SK-N-SH treated with all-trans-retinoic acid at 6 μM for 48 hours (cell line): ENCODE data around the gene ATP6V1F.

Experiments used
- ATAC-seq: fragments of 200-7000 bp; cut with Tn5 transposase; 3 replicates; pipeline ENCODE4 v1.9.1; 2020; ENCODE audit warnings: mild to moderate bottlenecking, moderate library complexity
- ARNTL ChIP-seq: fragments of 450-650 bp; formaldehyde crosslinking; IDR thresholded peaks from 2 replicates; pipeline ENCODE4 v1.5.0; 2020; ENCODE audit warnings: low read depth, mild to moderate bottlenecking, moderate library complexity, borderline replicate concordance
- BACH2 ChIP-seq: fragments of 250-450 bp; sonication (Bioruptor Pico); IDR thresholded peaks from 2 replicates; pipeline ENCODE4 v1.9.0; 2021; ENCODE audit warnings: mild to moderate bottlenecking, borderline replicate concordance
- CREB5 ChIP-seq: fragments of 250-450 bp; sonication (Bioruptor Pico); IDR thresholded peaks from 2 replicates; pipeline ENCODE4 v1.5.1; 2020; ENCODE audit warnings: low read depth, mild to moderate bottlenecking, moderate library complexity
- CSDC2 ChIP-seq: fragments of 250-450 bp; sonication (Bioruptor Pico); IDR thresholded peaks from 2 replicates; pipeline ENCODE4 v1.5.0; 2020; ENCODE audit warnings: mild to moderate bottlenecking, moderate library complexity
- CSRNP3 ChIP-seq: fragments of 250-450 bp; sonication (Bioruptor Pico); IDR thresholded peaks from 2 replicates; pipeline ENCODE4 v1.5.1; 2021; ENCODE audit warnings: mild to moderate bottlenecking, moderate library complexity
- ESRRG ChIP-seq: fragments of 250-450 bp; sonication (Bioruptor Pico); IDR thresholded peaks from 2 replicates; pipeline ENCODE4 v1.6.1; 2021; ENCODE audit warnings: mild to moderate bottlenecking
- GLIS3 ChIP-seq: fragments of 250-450 bp; sonication (Bioruptor Pico); IDR thresholded peaks from 2 replicates; pipeline ENCODE4 v1.5.0; 2020; ENCODE audit warnings: mild to moderate bottlenecking, moderate library complexity
- ISL1 ChIP-seq: fragments of 250-450 bp; sonication (Bioruptor Pico); IDR thresholded peaks from 2 replicates; pipeline ENCODE4 v2.1.2; 2022; ENCODE audit warnings: mild to moderate bottlenecking, moderate library complexity
- OSR1 ChIP-seq: fragments of 250-450 bp; sonication (Bioruptor Pico); IDR thresholded peaks from 2 replicates; pipeline ENCODE4 v1.8.0; 2022; ENCODE audit warnings: moderate library complexity, mild to moderate bottlenecking, inconsistent platforms
- PATZ1 ChIP-seq: fragments of 250-450 bp; sonication (Bioruptor Pico); IDR thresholded peaks from 2 replicates; pipeline ENCODE4 v1.8.0; 2020; ENCODE audit warnings: mild to moderate bottlenecking, moderate library complexity, borderline replicate concordance
- PPARA ChIP-seq: fragments of 250-450 bp; sonication (Bioruptor Pico); IDR thresholded peaks from 2 replicates; pipeline ENCODE4 v1.5.0; 2020; ENCODE audit warnings: mild to moderate bottlenecking, borderline replicate concordance
- RARB ChIP-seq: fragments of 250-450 bp; sonication (Bioruptor Pico); IDR thresholded peaks from 2 replicates; pipeline ENCODE4 v1.8.0; 2021; ENCODE audit warnings: mild to moderate bottlenecking, moderate library complexity
- SNAI2 ChIP-seq: fragments of 250-450 bp; sonication (Bioruptor Pico); IDR thresholded peaks from 2 replicates; pipeline ENCODE4 v1.5.0; 2020; ENCODE audit warnings: mild to moderate bottlenecking, moderate library complexity
- TCF4 ChIP-seq: fragments of 250-450 bp; sonication (Bioruptor Pico); IDR thresholded peaks from 2 replicates; pipeline ENCODE4 v1.8.0; 2021; ENCODE audit warnings: mild to moderate bottlenecking, moderate library complexity, borderline replicate concordance
- TOX ChIP-seq: fragments of 250-450 bp; sonication (Bioruptor Pico); IDR thresholded peaks from 2 replicates; pipeline ENCODE4 v1.8.0; 2021; ENCODE audit warnings: mild to moderate bottlenecking, moderate library complexity, borderline replicate concordance
- TSHZ2 ChIP-seq: fragments of 250-450 bp; sonication (Bioruptor Pico); IDR thresholded peaks from 2 replicates; pipeline ENCODE4 v1.5.0; 2020; ENCODE audit warnings: mild to moderate bottlenecking, moderate library complexity
- ZC3H10 ChIP-seq: fragments of 250-450 bp; sonication (Bioruptor Pico); IDR thresholded peaks from 2 replicates; pipeline ENCODE4 v1.5.1; 2021; ENCODE audit warnings: mild to moderate bottlenecking, moderate library complexity
- ZFP3 ChIP-seq: fragments of 250-450 bp; sonication (Bioruptor Pico); IDR thresholded peaks from 2 replicates; pipeline ENCODE4 v1.5.0; 2020; ENCODE audit warnings: mild to moderate bottlenecking, moderate library complexity
- ZFP30 ChIP-seq: fragments of 450-650 bp; formaldehyde crosslinking; IDR thresholded peaks from 2 replicates; pipeline ENCODE4 v1.5.0; 2022; ENCODE audit warnings: mild to moderate bottlenecking, moderate library complexity
- ZNF565 ChIP-seq: fragments of 450-650 bp; formaldehyde crosslinking; conservative IDR thresholded peaks from 2 replicates; pipeline ENCODE4 v1.5.0; 2020; ENCODE audit warnings: low read depth, mild to moderate bottlenecking, moderate library complexity
- ZNF70 ChIP-seq: fragments of 450-650 bp; formaldehyde crosslinking; IDR thresholded peaks from 2 replicates; pipeline ENCODE4 v1.5.0; 2020; ENCODE audit warnings: mild to moderate bottlenecking, moderate library complexity
- ZNF8 ChIP-seq: fragments of 450-650 bp; formaldehyde crosslinking; IDR thresholded peaks from 2 replicates; pipeline ENCODE4 v1.5.0; 2020; ENCODE audit warnings: mild to moderate bottlenecking, moderate library complexity

The ATP6V1F gene

GRCh38 chr7:128868624-128869137 is 6.0 kb downstream of the ATP6V1F start (continued):
- TF ChIP-seq CSRNP3 (no peak), BACH2 (CRISPR knock-in tag) (no peak), ZFP3 (no peak), CSDC2 (CRISPR knock-in tag) (no peak), PPARA (CRISPR knock-in tag) (no peak)

GRCh38 chr7:128869138-128869943 is 6.7 kb downstream of the ATP6V1F start:
- TF ChIP-seq CSRNP3 (no peak), ISL1 (CRISPR knock-in tag) (no peak), ZFP30 (CRISPR knock-in tag) (no peak), ZC3H10 (no peak), RARB (CRISPR knock-in tag) (no peak), PPARA (CRISPR knock-in tag) (no peak), ZFP3 (no peak), CSDC2 (CRISPR knock-in tag) (no peak), TOX (CRISPR knock-in tag) (no peak), ZNF565 (CRISPR knock-in tag) (no peak), TCF4 (CRISPR knock-in tag) (no peak), ESRRG (CRISPR knock-in tag) (no peak), ZNF70 (CRISPR knock-in tag) (no peak), TSHZ2 (CRISPR knock-in tag) (no peak), GLIS3 (no peak), OSR1 (CRISPR knock-in tag) (no peak), CREB5 (no peak), BACH2 (CRISPR knock-in tag) (no peak), ARNTL (CRISPR knock-in tag) (no peak), ZNF8 (CRISPR knock-in tag) (no peak)
- peak; percentile 84 for ATAC-seq

- no peak for TF ChIP-seq SNAI2
- no peak for ATAC-seq
These were observed 7.3 kb downstream of the ATP6V1F start for GRCh38 chr7:128869944-128870285.

- ATAC-seq: no peak
- no peak for TF ChIP-seq ESRRG (CRISPR knock-in tag)
- TF ChIP-seq PATZ1 (CRISPR knock-in tag): no peak
These were observed 8.4 kb downstream of the ATP6V1F start for GRCh38 chr7:128871050-128871449.
